HG03342 (cell line): ENCODE results near the gene FBXL2.
"Not testable (repeated sequence)": the region's sequence is repeated elsewhere in the genome, so short reads cannot be mapped to it uniquely, and the experiment has no call there.

Experiments
- ATAC-seq: cut with Tn5 transposase; IDR thresholded peaks from one replicate; pipeline ENCODE4 v1.9.1; 2021; ENCODE audit warnings: mild to moderate bottlenecking, moderate library complexity; ENCODE audit not compliant: unreplicated experiment

The FBXL2 gene

DNA sequence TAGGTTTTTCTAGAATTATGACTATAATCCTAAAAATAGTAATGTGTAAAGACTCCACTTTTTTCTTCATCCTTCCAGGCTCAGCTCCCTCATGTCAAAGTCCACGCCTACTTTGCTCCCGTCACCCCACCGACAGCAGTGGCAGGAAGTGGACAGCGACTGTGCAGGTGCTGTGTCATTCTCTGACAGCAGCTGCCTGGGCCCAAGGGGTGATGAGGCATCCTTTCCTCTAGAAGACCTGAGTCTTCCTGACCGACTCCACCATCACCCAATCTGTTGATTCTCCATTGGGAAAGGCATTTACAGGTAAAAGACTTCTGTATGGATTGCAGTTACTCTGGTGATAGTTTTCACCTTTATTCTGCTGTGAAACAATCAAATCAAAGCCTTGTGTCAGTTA is 108.2 kb downstream of the FBXL2 start:
- ATAC-seq, result no peak

DNA sequence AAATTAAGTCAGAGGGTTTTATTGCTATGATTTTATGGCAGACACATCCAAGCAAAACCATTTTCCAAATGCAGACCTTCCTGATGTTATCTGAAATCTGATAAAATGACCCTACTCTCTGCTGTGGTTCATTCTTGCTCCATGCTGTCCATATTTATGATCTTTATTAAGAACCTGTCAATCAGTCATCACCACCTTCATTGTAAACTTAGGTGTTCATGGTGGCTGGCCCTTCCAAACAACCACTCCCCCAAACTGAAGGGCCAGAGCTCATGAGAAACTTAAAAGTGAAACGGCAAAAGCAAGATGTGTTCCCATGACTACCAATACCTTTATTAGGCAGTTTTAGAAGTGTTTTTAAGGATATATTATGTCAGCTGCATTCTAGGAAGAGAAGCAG is 109.4 kb downstream of the FBXL2 start:
- no peak for ATAC-seq

DNA sequence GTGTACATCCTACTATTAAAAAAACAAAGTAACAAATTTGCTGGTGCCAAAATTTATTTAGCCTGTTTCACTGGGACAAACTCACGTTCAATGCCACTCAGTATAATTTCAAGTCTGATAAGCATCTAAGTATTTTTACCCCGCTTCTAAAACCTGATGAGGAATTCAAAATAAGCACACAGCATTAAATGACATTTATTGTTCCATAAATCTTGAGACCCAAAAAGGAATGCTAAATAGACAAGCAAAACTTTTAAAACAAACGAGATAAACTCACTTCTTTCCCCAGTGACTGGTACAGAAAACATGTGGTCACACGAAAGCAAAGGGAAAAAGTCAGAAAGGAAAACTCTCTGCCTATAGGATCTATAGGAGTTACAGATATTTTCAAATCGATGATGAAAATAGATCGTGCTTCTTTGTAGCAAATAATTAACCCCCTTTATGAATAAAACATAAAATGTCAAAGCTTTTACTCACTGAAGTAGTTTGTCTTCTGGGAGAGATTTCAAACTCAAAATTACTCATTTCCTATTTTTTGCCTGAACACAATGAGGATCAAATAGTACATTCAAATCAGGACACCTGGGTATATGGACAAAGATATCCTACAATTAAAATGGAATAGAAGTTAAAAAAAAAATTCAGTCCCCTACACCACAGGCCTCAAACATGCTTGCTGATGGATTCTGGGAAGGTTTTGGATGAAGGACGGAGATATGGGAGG is 111.3 kb downstream of the FBXL2 start:
- no peak for ATAC-seq

DNA sequence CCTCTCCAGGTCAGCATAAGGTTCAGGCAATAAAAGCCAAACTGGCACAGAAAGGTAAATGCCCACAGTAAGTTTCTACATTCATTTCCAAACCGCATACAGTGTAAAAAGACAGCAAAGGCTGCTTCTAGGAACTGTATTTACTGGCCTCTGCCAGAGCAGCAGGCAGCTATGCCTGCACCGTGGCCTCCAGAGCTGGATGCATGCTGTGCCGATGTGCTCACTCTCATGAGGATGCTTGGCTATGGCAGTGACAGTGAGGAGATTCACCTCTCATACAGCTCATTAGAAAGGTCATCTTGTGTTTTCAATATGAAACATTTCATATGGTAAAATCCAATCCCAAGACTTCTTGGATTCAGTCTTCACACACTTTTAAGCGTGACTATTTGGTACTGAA is 112.7 kb downstream of the FBXL2 start:
- ATAC-seq, result no peak

DNA sequence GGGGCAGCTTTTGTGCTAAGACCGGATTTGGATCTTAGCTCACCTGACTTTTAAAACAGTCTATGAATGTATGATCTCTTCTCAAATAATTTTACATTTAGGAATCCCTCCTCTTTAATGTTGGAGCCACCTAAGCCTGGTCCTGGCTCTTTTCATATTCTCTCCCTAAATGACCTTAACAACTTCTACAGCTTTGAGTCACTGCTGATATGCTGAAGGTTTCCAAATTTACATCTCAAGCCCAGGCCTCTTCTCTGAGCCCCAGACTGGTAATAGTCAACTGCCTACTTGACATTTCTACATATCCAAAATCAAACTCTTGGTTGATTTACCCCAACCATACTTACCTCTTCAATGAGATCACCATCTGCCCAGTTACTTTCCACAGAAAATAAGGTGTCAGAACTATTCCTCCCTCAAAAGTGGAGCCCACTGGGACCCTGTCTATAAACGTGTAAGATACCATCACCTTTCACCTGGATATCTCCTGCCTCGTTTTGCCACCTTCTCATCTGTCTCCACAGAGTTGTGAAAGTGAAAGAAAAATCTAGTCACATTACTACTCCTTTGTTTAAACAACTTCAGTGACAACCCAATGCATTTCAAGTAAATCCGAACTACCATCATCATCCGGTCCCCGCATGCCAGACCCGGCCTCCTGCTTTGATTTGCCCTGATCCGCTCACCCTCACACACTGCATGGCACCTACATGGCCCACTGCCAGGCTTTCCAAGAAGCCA is 114.2 kb downstream of the FBXL2 start:
- no peak for ATAC-seq

DNA sequence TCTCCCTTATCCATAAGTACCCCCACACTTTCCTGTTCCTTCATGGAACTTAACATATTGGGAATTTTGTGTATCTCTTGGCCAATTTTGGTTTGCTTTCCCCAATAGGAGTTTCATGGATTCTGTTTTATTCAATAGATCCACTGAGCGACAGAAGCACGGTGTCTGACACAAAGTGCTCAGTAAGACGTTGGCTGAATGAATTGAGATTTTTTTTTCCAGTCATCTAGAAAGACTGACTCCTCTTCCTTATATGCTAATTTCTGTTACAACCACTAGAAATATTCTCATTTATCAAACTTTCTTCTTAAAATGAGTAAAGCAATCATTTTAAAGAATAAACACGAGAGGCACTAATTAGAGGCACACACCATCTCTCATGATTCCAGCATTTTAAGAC is 114.9 kb downstream of the FBXL2 start:
- ATAC-seq, result no peak

DNA sequence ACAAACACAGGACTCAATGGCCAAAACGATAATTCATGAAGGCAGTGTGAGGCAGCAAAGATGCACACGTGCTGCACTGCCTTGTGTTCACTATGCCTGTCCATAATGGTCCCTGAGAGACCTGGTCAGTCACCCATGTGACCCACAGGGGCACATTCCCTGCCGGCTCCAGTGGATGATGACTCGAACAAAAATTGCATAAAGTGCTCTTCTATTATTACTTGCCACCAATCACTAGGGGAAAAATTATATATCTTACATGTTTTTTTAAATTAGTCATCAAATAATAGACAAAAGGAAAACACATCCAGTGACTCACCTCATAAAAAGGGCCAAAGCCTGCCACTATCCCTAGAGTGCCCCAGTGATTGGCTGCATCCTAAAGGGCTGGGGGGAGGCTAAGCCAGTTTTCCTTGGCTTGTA is 115.5 kb downstream of the FBXL2 start:
- no peak for ATAC-seq

DNA sequence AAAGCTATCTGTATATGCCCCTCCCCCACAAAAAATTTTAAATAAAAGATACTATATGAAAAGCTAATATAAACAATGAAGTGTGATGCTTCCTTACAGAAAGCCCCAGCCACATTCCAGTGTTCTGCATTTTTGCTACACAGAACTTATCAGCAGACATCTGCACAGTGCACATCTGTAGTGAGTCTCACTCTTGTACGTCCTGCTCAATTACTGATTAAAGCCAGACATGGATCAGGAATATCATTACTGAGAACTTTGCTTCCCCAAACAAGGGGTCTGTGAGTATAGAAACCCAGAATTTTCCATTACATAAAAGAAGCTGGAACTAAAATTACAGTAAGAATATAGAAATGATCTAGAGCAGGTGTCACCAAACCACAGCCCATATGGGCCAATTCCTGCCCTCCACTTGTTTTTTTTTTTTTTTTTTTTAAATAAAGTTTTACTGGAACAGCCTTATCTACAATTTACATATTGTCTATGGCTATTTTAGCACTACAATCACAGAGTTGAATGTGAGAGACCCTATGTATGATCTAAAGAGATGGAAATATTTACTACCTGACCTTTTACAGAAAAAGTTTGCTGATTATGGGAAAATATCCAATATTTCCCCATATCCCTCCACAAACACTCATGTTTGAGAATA is 117.3 kb downstream of the FBXL2 start:
- no peak for ATAC-seq

DNA sequence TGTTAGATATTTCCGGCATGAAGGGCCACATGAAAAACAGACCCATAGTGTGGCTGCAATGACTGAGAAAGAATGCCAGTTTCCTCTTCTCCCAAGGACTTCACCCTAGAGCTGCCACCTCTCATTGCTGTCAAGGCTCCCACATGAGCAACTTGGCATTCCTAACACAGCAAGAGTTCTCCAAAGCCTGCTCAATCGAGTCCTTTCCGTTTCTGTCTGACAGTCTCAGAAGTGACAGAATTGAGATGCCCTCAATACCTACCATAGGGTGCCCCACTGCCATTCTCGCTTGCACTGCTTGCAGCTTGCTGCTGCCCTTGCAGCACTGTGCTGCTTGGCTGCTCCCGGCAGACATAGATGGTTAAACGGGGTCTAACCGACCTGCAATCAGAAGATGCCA is 118.7 kb downstream of the FBXL2 start:
- no peak for ATAC-seq

DNA sequence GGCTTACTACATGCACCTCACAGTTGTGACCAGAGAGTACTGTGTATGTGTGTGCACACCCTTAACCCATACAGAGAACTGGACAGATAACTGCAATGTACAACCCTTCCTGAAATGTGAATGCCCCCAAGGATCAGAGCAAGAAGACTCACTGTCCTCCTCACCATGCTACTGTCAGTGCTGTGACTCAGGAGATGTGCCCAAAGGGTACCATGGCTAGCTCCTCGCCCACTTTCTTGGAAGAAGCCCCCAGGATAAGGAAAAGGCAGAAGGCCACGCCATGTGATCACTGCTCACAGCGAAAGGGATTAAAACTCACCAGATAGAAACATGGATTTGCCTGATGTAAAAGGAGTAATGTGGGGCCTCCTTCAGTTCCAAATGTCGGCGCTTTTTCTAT is 121.2 kb downstream of the FBXL2 start:
- no peak for ATAC-seq

DNA sequence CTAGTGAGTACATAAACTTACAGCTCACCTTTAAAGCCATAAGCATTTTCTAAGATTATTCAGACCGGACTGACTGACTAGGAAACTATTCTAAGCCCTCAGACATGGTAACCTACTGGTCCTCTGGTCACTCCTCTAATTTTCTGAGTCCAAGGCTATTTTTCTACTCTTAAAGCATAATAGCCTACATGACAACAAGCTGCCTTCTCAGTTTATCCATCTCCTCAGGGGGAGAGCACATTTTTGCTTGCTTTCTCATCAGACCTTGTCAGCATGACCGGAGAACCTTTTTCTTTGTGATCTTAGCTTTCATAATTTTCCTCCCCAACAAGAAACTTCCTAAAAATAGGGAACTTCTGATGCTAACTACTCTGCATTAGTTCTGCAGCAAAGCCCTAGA is 124.5 kb downstream of the FBXL2 start:
- no peak for ATAC-seq

DNA sequence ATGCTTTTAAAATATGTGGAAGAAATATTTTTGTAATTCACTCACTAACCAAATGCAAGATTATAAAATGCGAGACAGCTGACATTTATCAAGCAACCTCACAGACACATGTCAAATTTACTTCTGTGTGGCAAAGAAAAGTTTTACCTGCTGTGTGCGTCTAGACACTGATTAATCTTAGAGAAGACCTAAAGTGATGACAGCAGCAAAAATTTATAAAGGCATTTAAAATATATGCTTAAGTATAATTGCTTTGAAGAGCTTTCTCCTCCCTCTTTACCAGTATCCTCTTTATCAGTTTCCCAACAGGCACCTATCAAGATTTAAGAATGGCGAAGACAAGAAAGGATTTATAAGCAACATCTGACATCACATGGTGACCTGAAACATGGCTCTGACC is 125.7 kb downstream of the FBXL2 start:
- ATAC-seq, result no peak

DNA sequence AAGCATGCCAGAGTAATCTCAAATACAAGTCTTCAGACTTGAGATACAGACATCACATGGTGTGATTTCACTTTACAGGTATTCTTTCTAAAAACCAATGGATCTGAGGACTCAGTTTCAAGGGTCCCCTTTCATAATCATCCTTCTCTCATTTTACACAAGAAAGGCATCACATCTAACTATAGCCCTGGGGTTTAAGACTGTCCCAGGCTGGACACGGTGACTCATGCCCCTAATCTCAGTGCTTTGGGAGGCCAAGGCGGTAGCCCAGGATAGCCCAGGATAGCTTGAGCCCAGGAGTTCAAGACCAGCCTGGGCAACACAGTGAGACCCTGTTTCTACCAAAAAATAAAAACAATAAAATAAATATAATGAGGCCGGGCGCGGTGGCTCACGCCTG is 126.5 kb downstream of the FBXL2 start:
- ATAC-seq, result no peak

DNA sequence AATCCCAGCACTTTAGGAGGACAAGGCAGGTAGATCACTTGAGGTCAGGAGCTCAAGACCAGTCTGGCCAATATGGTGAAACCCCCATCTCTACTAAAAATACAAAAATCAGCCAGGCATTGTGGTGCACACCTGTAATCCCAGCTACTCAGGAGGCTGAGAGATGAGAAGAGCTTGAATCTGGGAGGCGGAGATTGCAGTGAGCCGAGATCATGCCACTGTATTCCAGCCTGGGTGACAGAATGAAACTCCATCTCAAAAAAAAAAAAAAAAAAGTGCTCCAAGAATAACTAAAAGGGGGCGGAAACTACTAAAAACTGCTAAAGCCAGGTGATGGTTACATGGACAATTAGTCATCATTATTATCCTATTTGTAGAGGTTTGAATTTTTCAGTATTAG is 133.6 kb downstream of the FBXL2 start:
- ATAC-seq, result not testable (repeated sequence)

DNA sequence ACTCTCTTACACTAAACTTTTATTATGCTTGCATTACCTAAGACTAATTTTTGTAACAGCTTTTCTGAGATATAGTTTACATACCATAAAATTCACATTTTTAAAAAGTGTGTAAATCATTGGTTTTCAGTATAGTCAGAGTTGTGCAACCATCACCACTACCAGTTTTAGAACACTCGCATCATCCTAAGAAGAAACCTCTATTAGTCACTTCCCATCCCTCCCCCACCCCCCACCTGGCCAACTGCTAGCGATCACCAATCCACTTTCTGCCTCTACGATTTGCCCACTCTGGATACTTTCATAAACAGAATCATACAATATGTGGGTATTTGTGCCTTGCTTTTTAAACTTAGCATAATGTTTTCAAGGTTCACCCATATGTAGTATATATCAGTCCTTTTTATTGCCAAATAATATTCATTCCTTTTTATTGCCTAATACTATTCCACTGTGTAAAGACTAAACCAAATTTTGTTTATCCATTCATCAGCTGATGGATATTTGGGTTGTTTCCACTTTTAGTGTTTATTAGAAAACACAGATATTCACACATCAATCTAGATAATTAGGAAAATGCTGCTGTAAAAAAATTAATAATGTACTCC is 139.9 kb downstream of the FBXL2 start:
- ATAC-seq, result no peak

DNA sequence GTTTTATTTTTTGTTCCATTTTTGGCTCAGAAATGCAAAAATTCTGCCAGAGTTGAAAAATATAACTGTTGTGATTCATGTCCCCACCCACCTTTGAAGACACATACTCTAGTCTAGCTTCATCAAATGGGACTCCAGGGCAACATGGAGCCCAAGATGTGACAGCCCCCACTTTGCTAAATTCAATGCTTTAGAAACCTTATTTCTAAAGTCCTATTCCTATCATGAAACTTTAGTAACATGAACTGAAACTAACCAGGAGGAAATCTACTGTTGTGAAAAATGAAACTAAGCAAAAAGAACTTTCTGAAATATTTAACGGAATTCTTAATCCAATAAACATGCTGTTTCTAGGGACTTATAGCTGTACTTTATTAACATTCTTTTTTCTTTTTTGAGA is 142.7 kb downstream of the FBXL2 start:
- ATAC-seq, result peak; percentile 55

DNA sequence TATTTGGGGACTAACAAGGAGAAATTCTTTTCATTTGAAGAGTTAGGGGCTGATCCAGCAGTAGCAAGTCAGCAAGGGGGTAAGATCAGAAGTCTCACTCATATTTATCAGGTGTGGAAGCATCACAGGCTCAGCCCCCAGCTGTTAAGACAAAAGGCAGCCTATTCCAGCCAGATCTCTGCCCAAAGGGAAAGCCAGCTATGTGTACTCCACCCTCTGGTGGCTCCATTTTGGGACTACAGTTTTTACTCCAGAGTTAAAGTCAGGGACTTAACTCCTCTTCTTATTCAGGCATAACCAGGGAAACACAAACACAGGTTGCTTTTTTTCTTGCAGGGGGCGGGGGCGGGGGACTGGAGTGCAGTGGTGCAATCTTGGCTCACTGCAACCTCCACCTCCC is 143.7 kb downstream of the FBXL2 start:
- ATAC-seq, result no peak

DNA sequence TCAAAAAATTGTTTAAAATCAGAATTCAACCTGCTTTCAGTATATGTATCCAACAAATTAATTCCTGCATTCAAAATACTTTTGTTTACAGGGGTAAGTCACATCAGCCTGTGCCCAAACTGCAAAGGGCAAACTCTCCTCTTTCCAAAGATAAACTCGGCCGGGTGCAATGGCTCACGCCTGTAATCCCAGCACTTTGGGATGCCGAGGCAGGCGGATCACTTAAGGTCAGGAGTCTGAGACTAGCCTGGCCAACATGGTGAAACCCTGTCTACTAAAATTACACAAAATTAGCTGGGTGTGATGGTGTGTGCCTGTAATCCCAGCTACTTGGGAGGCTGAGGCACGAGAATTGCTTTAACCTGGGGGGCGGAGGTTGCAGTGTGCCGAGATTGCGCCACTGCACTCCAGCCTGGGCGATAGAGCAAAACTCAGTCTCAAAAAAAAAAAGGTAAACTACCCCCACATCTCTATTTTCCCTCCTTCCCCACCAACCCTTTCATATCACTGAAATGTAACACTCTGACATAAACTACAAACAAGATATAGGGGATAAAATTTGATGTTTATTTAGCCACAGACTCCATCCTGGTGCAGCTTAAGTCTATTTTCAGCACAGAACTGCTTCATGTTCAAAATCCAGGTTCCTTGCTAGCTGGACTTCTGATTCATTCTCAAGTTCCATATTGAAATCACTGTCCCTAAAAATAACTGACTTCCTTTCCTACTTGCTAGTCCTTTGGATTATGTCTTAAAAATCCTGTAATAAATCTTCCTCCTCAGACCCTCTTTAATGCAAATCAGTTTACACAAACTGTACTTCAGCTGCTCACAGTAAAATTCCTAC is 147.6 kb downstream of the FBXL2 start:
- no peak for ATAC-seq

DNA sequence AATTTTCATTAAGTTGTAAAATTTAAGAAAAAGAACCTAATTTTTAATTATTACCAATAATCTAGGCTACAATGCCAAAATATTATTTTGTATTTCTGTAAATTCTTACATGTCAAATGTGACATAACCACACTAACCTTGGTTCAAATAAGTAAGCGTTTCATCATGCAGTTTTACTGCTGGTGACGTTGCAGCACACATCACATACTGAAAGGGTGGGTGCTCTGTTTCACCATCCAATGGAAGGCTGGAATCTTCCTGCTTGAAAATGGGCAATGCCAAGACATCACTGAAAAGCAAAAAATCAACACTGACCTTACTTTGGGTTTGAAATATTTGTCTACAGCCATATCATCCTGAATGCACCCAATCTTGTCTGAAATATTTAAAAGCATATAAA is 148.2 kb downstream of the FBXL2 start:
- ATAC-seq, result no peak

DNA sequence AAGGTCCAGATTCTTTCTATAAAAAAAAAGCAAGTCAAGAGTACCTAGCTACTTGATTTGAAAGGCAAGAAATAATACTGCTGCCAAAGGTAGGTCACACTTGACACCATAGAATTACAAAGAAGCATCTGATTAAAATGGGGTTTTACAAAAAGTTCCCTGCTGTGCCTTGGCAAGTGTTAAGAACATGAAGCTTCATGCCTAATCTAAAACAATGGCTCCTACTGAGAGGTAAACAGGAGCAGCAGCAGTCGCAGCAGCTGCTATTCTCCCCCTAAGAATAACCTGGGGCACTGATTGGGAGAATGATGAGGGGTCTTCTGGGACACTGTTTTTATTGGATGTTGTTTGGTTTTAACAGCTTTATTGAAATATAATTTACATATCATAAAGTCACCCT is 148.8 kb downstream of the FBXL2 start:
- ATAC-seq, result no peak
